HG03135 (cell line): Measurements from ENCODE around the gene PRM3.
A peak's percentile ranks its signal among the peaks of the same experiment; 100 is the strongest.
"Not testable (repeated sequence)": the region's sequence is repeated elsewhere in the genome, so short reads cannot be mapped to it uniquely, and the experiment has no call there.

Source experiments
- ATAC-seq: cut with Tn5 transposase; IDR thresholded peaks from one replicate; pipeline ENCODE4 v1.9.1; 2021; ENCODE audit warnings: mild to moderate bottlenecking, moderate library complexity; ENCODE audit not compliant: unreplicated experiment

The PRM3 gene

GRCh38 chr16:11306381-11306780, 33.0 kb upstream of the PRM3 start:
- ATAC-seq, result no peak

- no peak for ATAC-seq
Measured at GRCh38 chr16:11303405-11304138, 30.1 kb upstream of the PRM3 start.

- no peak for ATAC-seq
Measured at GRCh38 chr16:11302977-11303376, 29.5 kb upstream of the PRM3 start.

GRCh38 chr16:11301645-11302501, 28.4 kb upstream of the PRM3 start:
- ATAC-seq, result no peak

GRCh38 chr16:11300560-11300892, 27.1 kb upstream of the PRM3 start:
- ATAC-seq, result no peak

- ATAC-seq, result no peak
Measured at GRCh38 chr16:11299865-11300559, 26.6 kb upstream of the PRM3 start.

- ATAC-seq, result not testable (repeated sequence)
Measured at GRCh38 chr16:11298950-11299547, 25.6 kb upstream of the PRM3 start.

GRCh38 chr16:11298143-11298900, 24.9 kb upstream of the PRM3 start:
- no peak for ATAC-seq

GRCh38 chr16:11297492-11298142, 24.2 kb upstream of the PRM3 start:
- ATAC-seq, result peak; percentile 63

GRCh38 chr16:11296706-11297491, 23.5 kb upstream of the PRM3 start:
- peak; percentile 22 for ATAC-seq

- ATAC-seq, result no peak
Measured at GRCh38 chr16:11296351-11296705, 22.9 kb upstream of the PRM3 start.

- no peak for ATAC-seq
Measured at GRCh38 chr16:11295672-11296071, 22.2 kb upstream of the PRM3 start.

- no peak for ATAC-seq
Measured at GRCh38 chr16:11292076-11292748, 18.8 kb upstream of the PRM3 start.

GRCh38 chr16:11291091-11291703, 17.8 kb upstream of the PRM3 start:
- no peak for ATAC-seq

- no peak for ATAC-seq
Measured at GRCh38 chr16:11290102-11290893, 16.9 kb upstream of the PRM3 start.

- not testable (repeated sequence) for ATAC-seq
Measured at GRCh38 chr16:11289696-11290095, 16.3 kb upstream of the PRM3 start.

- ATAC-seq, result no peak
Measured at GRCh38 chr16:11289202-11289601, 15.8 kb upstream of the PRM3 start.

- ATAC-seq, result no peak
Measured at GRCh38 chr16:11285842-11286241, 12.4 kb upstream of the PRM3 start.
